Measurements from ENCODE around the gene RFX4.
"Not testable (repeated sequence)": the region's sequence is repeated elsewhere in the genome, so short reads cannot be mapped to it uniquely, and the experiment has no call there.

The RFX4 gene

GRCh38 chr12:106620588-106620987, 37.8 kb downstream of the RFX4 start:
- peaks cover 18% of the 10 kb centered on the region for H3K9me3 Mint-ChIP-seq (ENCODE audit: low read depth)
- peaks cover 18% of the 10 kb centered on the region for H3K36me3 Mint-ChIP-seq
- H3K4me1 Mint-ChIP-seq (ENCODE audit: low read depth); H3K4me3 Mint-ChIP-seq; H3K27ac Mint-ChIP-seq: not testable (repeated sequence)
- H3K27me3 Mint-ChIP-seq: peaks cover 11% of the 10 kb centered on the region

- H3K36me3 Mint-ChIP-seq: peaks cover 5% of the 10 kb centered on the region
- peaks cover 6% of the 10 kb centered on the region for H3K27me3 Mint-ChIP-seq
- H3K4me1 Mint-ChIP-seq (ENCODE audit: low read depth): no peaks in the 10 kb centered on the region
- peaks cover 2% of the 10 kb centered on the region for H3K9me3 Mint-ChIP-seq (ENCODE audit: low read depth)
- H3K4me3 Mint-ChIP-seq: no peak overlapping the region
- no peak overlapping the region for H3K27ac Mint-ChIP-seq
These were observed 43.2 kb downstream of the RFX4 start for GRCh38 chr12:106625976-106626375.

- H3K27me3 Mint-ChIP-seq: peaks cover 6% of the 10 kb centered on the region
- no peak overlapping the region for H3K4me3 Mint-ChIP-seq
- H3K9me3 Mint-ChIP-seq (ENCODE audit: low read depth): no peaks in the 10 kb centered on the region
- no peak overlapping the region for H3K27ac Mint-ChIP-seq
- no peaks in the 10 kb centered on the region for H3K36me3 Mint-ChIP-seq
- H3K4me1 Mint-ChIP-seq (ENCODE audit: low read depth): no peaks in the 10 kb centered on the region
These were observed 47.2 kb downstream of the RFX4 start for GRCh38 chr12:106629797-106630659.

GRCh38 chr12:106631150-106631549, 48.3 kb downstream of the RFX4 start:
- Mint-ChIP-seq H3K36me3 (no peaks in the 10 kb centered on the region), H3K27me3 (peaks cover 2% of the 10 kb centered on the region), H3K4me1 (ENCODE audit: low read depth) (no peaks in the 10 kb centered on the region), H3K27ac (no peak overlapping the region), H3K4me3 (no peak overlapping the region), H3K9me3 (ENCODE audit: low read depth) (no peaks in the 10 kb centered on the region)

- H3K4me1 Mint-ChIP-seq (ENCODE audit: low read depth): no peaks in the 10 kb centered on the region
- H3K9me3 Mint-ChIP-seq (ENCODE audit: low read depth): no peaks in the 10 kb centered on the region
- H3K27me3 Mint-ChIP-seq: peaks cover 2% of the 10 kb centered on the region
- H3K27ac Mint-ChIP-seq: no peak overlapping the region
- no peak overlapping the region for H3K4me3 Mint-ChIP-seq
- H3K36me3 Mint-ChIP-seq: no peaks in the 10 kb centered on the region
These were observed 49.0 kb downstream of the RFX4 start for GRCh38 chr12:106631797-106632196.

- H3K4me3 Mint-ChIP-seq: no peak overlapping the region
- H3K27me3 Mint-ChIP-seq: peaks cover 1% of the 10 kb centered on the region
- no peaks in the 10 kb centered on the region for H3K9me3 Mint-ChIP-seq (ENCODE audit: low read depth)
- no peaks in the 10 kb centered on the region for H3K36me3 Mint-ChIP-seq
- no peak overlapping the region for H3K27ac Mint-ChIP-seq
- H3K4me1 Mint-ChIP-seq (ENCODE audit: low read depth): no peaks in the 10 kb centered on the region
These were observed 50.1 kb downstream of the RFX4 start for GRCh38 chr12:106632797-106633450.

- peaks cover 1% of the 10 kb centered on the region for H3K27me3 Mint-ChIP-seq
- no peaks in the 10 kb centered on the region for H3K36me3 Mint-ChIP-seq
- H3K27ac Mint-ChIP-seq: no peak overlapping the region
- no peak overlapping the region for H3K4me3 Mint-ChIP-seq
- no peaks in the 10 kb centered on the region for H3K9me3 Mint-ChIP-seq (ENCODE audit: low read depth)
- H3K4me1 Mint-ChIP-seq (ENCODE audit: low read depth): no peaks in the 10 kb centered on the region
These were observed 50.6 kb downstream of the RFX4 start for GRCh38 chr12:106633451-106633823.

- no peaks in the 10 kb centered on the region for H3K4me1 Mint-ChIP-seq (ENCODE audit: low read depth)
- no peaks in the 10 kb centered on the region for H3K9me3 Mint-ChIP-seq (ENCODE audit: low read depth)
- no peaks in the 10 kb centered on the region for H3K36me3 Mint-ChIP-seq
- H3K27ac Mint-ChIP-seq: no peak overlapping the region
- H3K27me3 Mint-ChIP-seq: peaks cover 1% of the 10 kb centered on the region
- no peak overlapping the region for H3K4me3 Mint-ChIP-seq
These were observed 51.4 kb downstream of the RFX4 start for GRCh38 chr12:106634206-106634605.

- H3K4me3 Mint-ChIP-seq: no peak overlapping the region
- H3K27ac Mint-ChIP-seq: no peak overlapping the region
- H3K36me3 Mint-ChIP-seq: no peaks in the 10 kb centered on the region
- H3K4me1 Mint-ChIP-seq (ENCODE audit: low read depth): no peaks in the 10 kb centered on the region
- H3K9me3 Mint-ChIP-seq (ENCODE audit: low read depth): no peaks in the 10 kb centered on the region
- H3K27me3 Mint-ChIP-seq: peaks cover 3% of the 10 kb centered on the region
These were observed 60.2 kb downstream of the RFX4 start for GRCh38 chr12:106643000-106643399.

- Mint-ChIP-seq H3K4me1 (ENCODE audit: low read depth) (no peaks in the 10 kb centered on the region), H3K36me3 (no peaks in the 10 kb centered on the region)
These were observed 61.7 kb downstream of the RFX4 start for GRCh38 chr12:106644335-106645073.

GRCh38 chr12:106645074-106645421, 62.2 kb downstream of the RFX4 start:
- Mint-ChIP-seq H3K27ac (no peak overlapping the region), H3K27me3 (peaks cover 3% of the 10 kb centered on the region), H3K36me3 (no peaks in the 10 kb centered on the region), H3K4me3 (no peak overlapping the region), H3K9me3 (ENCODE audit: low read depth) (no peaks in the 10 kb centered on the region), H3K4me1 (ENCODE audit: low read depth) (no peaks in the 10 kb centered on the region)

More at GRCh38 chr12:106644335-106645073, 61.7 kb downstream of the RFX4 start:
- Mint-ChIP-seq H3K9me3 (ENCODE audit: low read depth) (no peaks in the 10 kb centered on the region), H3K27ac (no peak overlapping the region), H3K27me3 (peaks cover 3% of the 10 kb centered on the region), H3K4me3 (no peak overlapping the region)

GRCh38 chr12:106645465-106646330, 62.9 kb downstream of the RFX4 start:
- H3K9me3 Mint-ChIP-seq (ENCODE audit: low read depth): no peaks in the 10 kb centered on the region
- no peak overlapping the region for H3K4me3 Mint-ChIP-seq
- H3K36me3 Mint-ChIP-seq: no peaks in the 10 kb centered on the region
- no peaks in the 10 kb centered on the region for H3K4me1 Mint-ChIP-seq (ENCODE audit: low read depth)
- peaks cover 3% of the 10 kb centered on the region for H3K27me3 Mint-ChIP-seq
- H3K27ac Mint-ChIP-seq: no peak overlapping the region

GRCh38 chr12:106646472-106646871, 63.7 kb downstream of the RFX4 start:
- peaks cover 3% of the 10 kb centered on the region for H3K27me3 Mint-ChIP-seq
- no peak overlapping the region for H3K27ac Mint-ChIP-seq
- H3K4me1 Mint-ChIP-seq (ENCODE audit: low read depth): no peaks in the 10 kb centered on the region

GRCh38 chr12:106647793-106648514, 65.2 kb downstream of the RFX4 start:
- H3K27me3 Mint-ChIP-seq: peaks cover 3% of the 10 kb centered on the region
- no peaks in the 10 kb centered on the region for H3K36me3 Mint-ChIP-seq
- no peaks in the 10 kb centered on the region for H3K4me1 Mint-ChIP-seq (ENCODE audit: low read depth)
- no peak overlapping the region for H3K4me3 Mint-ChIP-seq
- no peaks in the 10 kb centered on the region for H3K9me3 Mint-ChIP-seq (ENCODE audit: low read depth)
- H3K27ac Mint-ChIP-seq: no peak overlapping the region

More at GRCh38 chr12:106646472-106646871, 63.7 kb downstream of the RFX4 start:
- H3K36me3 Mint-ChIP-seq: no peaks in the 10 kb centered on the region
- no peaks in the 10 kb centered on the region for H3K9me3 Mint-ChIP-seq (ENCODE audit: low read depth)
- H3K4me3 Mint-ChIP-seq: no peak overlapping the region

All from activated naive CD8-positive, alpha-beta T cell (primary cell).